Stimulated activated CD4-positive, alpha-beta T cell treated with anti-CD3 and anti-CD28 coated beads, Interleukin-1b, Interleukin-23, amount 100 ng/mL, for 24 hours (primary cell): ENCODE measurements around the gene VEGFC.

Experiments
- DNase-seq, 4 experiments: peaks; one replicate each; pipeline ENCODE4 v3.0.0-alpha.2; 2020; ENCODE audit warnings: low read depth in 4 of 4, low spot score in 1 of 4

VEGFC gene

DNA sequence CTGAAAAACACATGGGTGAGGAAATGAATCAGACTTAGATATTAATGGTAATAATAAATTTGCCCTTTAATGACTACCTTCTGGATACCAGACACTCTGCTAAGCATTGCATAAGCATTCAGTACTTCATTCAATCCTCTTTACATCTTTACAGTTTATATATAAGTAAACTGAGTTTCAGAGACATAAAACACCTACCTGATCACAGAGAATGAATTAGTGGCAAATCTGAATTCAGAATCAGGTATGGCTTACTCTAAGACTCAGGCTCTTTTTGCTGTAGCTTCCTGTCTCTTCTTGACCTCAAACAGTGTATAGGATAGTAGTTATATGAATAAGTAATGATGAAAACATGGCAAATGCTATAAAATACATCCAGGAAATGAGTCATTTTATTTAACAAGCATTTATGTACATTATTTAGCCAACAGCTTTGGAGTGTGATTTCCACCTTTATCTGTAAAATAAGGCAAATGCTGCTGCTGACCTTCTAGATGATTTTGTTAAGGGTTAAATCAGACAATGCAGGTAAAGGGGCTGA lies 83.9 kb downstream of the VEGFC start:
- no peak for DNase-seq

DNA sequence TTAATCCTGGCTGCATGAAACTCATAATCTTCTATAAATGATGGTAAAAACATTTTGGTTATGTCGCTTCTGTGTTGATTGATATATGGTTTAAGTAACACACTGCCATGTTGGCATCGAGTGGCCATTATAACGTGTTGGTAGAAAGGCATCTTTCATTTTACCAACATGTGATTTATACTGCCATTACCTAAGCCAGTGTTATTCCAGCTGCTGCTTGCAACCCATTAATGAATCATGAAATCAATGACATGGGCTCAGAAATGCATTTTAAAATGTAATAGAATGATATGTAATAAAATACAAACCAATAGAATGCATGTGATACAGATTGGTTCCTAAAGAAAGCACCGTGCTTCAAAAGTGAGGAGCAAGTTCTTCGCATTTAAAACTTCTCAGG lies 102.0 kb downstream of the VEGFC start:
- no peak for DNase-seq

DNA sequence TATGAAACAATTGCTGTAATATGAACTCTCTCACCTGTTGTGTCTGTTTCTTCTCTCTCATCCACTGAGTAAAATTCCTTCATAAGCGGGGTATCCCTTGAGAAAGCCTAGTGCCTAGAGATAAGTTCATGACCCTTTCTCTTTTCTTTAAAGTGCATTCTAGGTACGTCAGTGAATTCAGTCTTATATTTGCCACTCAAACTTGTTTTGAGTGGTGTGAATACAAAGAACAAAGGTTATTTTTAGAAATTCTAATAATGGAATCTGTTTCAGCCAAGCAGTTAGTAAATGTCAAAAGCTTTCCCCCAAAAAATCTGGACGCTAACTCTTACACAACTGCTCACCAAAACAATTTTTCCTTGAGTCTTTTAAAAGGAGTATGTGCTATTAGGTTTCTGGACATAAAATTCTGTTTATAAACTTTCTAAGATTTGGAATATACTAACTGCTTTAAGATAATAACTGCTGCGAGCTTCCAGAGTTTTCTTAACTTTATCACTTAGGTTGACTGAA lies 112.0 kb downstream of the VEGFC start:
- no peak for DNase-seq

GRCh38 chr4:176676901-176677300 lies 115.8 kb downstream of the VEGFC start:
- no peak for DNase-seq

- DNase-seq = no peak
Observed at GRCh38 chr4:176675810-176676209, 116.9 kb downstream of the VEGFC start.

DNA sequence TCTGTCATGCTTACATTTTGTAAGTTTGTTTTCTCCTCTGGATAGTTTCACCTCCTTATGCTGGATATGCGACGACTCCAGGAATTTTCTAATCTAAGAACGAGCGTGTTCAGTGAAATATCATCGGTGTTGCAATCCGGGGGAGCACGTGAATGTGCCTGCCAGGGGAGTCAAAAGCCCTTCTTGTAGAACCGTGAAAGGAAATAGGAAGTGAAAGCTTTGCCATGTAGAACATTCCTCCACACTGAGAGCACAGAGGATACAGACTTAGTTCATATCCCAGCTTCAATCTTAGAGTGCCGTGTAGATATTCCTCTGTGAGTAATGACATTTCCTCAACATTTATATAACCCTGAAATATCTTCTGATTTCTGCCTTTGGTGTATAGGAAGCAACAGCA lies 121.2 kb downstream of the VEGFC start:
- DNase-seq = no peak

DNA sequence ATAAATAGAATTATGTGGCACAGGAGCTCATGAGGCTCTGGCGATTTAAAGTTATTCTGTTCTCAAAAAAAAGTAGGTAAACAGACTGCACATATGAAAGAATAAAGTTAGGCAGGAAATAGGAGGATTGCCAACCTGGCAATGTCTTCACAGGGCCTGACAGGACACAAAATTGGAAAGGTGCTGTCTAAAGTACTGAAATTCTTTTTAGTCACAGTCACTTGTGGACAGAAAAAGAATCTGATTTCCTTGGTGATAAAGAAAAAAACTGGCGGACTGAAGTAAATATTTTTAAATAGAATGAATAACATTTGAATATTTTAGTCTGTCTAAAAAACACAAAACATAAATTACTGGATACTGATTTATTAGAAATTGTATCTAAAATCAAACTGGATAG lies 124.4 kb downstream of the VEGFC start:
- DNase-seq = no peak

GRCh38 chr4:176664964-176665363 lies 127.8 kb downstream of the VEGFC start:
- no peak for DNase-seq

GRCh38 chr4:176660561-176660960 lies 132.2 kb downstream of the VEGFC start:
- no peak for DNase-seq

- no peak for DNase-seq
Observed at GRCh38 chr4:176656108-176656507, 136.6 kb downstream of the VEGFC start.

GRCh38 chr4:176654565-176655216 lies 138.0 kb downstream of the VEGFC start:
- no peak for DNase-seq

- no peak for DNase-seq
Observed at GRCh38 chr4:176653401-176654220, 139.1 kb downstream of the VEGFC start.

DNA sequence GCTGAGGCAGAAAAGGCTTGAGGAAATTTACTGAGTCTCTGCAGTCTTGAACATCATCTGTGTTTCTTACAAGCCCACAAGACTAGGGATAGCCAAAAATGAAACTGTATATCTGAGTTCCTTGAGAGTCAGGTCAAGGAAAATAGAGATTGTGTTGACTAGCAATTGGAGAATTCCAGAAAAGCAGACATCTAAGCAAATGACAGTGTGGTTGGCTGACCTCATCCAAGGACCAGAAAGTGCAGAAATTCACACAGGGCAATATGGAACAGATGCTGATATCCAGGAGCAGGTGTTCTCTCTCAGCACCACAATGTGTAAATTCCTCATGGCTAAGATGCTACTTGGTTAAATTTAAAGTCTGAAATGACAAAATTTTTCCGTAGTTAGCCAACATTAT lies 146.4 kb downstream of the VEGFC start:
- no peak for DNase-seq

- DNase-seq = no peak
Observed at GRCh38 chr4:176645246-176645960, 147.3 kb downstream of the VEGFC start.

GRCh38 chr4:176642472-176642871 lies 150.2 kb downstream of the VEGFC start:
- no peak for DNase-seq

- DNase-seq = no peak
Observed at GRCh38 chr4:176641237-176641636, 151.5 kb downstream of the VEGFC start.

DNA sequence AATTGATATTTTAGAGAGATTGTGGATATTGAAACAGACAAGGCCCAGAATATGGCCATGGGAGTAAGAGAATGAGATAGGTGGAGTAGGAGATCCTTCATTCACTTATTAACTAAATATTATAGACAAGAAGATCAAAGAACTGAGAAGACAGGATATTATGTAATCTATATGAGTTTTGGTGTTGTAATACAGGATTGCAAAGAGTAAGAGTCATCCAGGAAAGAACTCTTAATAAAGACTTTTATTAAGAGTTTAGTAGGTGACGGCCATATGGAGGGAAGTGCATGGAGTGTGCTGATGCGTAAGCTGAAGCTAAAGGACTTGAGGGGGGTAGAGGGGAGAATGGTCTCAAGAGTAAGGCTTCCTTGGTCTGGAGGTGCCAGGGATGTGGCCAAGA lies 153.7 kb downstream of the VEGFC start:
- no peak for DNase-seq

DNA sequence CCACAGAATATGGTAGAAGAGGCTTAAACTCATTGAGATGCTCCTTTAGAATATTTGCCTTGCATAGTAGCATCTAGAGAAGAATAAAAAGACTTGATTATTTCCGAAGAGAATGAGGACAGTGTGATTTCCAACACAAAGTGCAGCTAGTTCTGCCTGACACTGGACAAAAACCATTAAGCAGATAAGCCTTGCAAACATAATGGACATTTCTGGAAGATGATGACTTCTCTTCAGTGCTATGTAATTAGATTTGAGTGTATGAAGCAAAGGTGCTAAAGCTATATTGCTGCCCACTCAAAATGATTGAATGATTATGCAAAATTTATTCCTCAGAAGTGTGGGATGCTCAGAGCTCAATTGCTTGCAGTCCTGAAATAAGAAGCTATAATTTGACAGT lies 156.4 kb downstream of the VEGFC start:
- DNase-seq = no peak

DNA sequence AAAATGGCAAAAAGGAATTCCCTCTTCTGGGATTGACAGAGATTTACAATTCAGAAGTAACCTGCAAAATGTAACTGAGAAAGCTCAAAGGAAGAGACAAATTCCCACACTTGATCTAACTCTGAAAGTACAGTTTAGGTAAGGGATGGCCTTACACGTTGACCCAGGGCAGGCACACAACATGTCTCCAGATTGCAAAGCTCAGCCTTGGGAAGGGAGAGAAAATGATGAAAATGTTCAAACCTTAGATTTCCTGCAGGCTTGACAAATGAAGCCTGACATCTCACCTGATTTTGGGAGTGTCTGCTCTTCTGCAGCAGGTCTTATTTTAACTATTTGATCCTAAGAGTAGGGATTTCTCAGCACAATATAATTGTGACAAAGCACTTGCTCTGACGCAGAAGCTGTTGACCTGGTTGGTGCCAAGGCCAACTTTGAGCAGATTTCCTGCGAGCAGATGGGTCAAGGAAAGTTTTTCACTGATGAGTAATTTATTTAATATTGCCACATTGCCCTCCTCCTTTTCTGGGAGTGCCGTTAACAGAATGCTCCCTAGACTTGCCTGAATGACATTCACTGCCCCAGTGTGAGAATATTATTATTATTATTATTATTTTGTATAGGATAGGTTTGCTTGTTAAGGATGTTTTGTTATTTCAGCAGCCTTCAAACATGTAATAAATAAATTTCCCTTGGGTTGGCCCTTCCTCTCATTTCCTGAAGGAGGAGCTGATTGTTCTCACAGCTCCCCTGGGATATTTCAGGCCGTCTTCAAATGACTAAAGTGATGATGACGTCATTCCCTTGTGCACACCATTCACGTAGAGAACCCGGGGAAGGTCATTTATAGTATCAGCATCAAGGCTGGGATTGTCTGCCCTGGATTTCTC lies 157.1 kb downstream of the VEGFC start:
- DNase-seq = no peak
